HepG2 (cell line): ENCODE data around the gene TSSK2. TPM values are rescaled to one million over a fixed set of nuclear protein-coding genes. Genes with fewer than 3 reads are reported as not detected.

ENCODE experiments used
- ATAC-seq: fragments of 200-7000 bp; cut with Tn5 transposase; 3 replicates; pipeline ENCODE4 v1.9.1; 2020; ENCODE audit warnings: mild to moderate bottlenecking, moderate library complexity
- BruUV-seq: library from RNA; stranded (reverse); fragments of 400-500 nt; replicated peaks from 2 replicates; lab custom pipeline; 2021; lab: Mats Ljungman, UMichigan
- CTCF ChIA-PET: fragments of 300-600 bp; formaldehyde crosslinking; extraction: SDS; loops from one replicate; lab custom pipeline; 2021; ENCODE audit warnings: low total read pairs, inconsistent platforms, low intra/inter-chr PET ratio; lab: Yijun Ruan, JAX
- POLR2A ChIA-PET: fragments of 350-600 bp; sonication (Branson Sonifier 250); formaldehyde crosslinking; loops from one replicate; lab custom pipeline; 2020; ENCODE audit warnings: antibody characterized with exemption, inconsistent platforms; lab: Yijun Ruan, JAX
- DNase-seq: peaks from one replicate; pipeline ENCODE4 v3.0.0-alpha.2; 2015; ENCODE audit warnings: low spot score
- FAIRE-seq: peaks from 3 replicates; lab custom pipeline; 2011; peaks lifted over from hg19 to GRCh38; lab: Jason Lieb, UNC
- H2AFZ ChIP-seq: one replicate; pipeline ENCODE4 v1.6.1; 2011; ENCODE audit warnings: low read length, inconsistent platforms
- H3K27ac ChIP-seq: fragments of 300-600 bp; 3 replicates; pipeline ENCODE4 v1.8.0; 2011; ENCODE audit warnings: mixed run types, mild to moderate bottlenecking, mixed read lengths, low read length, inconsistent platforms; ENCODE audit not compliant: insufficient read depth; ENCODE audit errors: extremely low read length
- H3K27me3 ChIP-seq, 2 experiments: fragments of 200-600 bp in 1 of 2; 2 replicates in 1 of 2; 3 replicates in 1 of 2; pipeline versions ENCODE4 v1.6.0 to v1.8.0; 2011; ENCODE audit warnings: low read length in 2 of 2, mild to moderate bottlenecking in 2 of 2, moderate library complexity in 2 of 2, inconsistent platforms in 1 of 2; ENCODE audit not compliant: insufficient read depth in 2 of 2, control insufficient read depth in 1 of 2
- H3K36me3 ChIP-seq, 2 experiments: fragments of 200-600 bp in 1 of 2; replicated peaks in 1 of 2; 2 replicates in 1 of 2; 3 replicates in 1 of 2; pipeline versions ENCODE4 v1.5.1 to v1.8.0; 2011; ENCODE audit warnings: low read length in 2 of 2, inconsistent platforms in 1 of 2; ENCODE audit not compliant: insufficient read depth in 2 of 2, control insufficient read depth in 1 of 2
- H3K4me1 ChIP-seq: 2 replicates; pipeline ENCODE4 v1.5.1; 2012; ENCODE audit warnings: low read length, inconsistent platforms; ENCODE audit not compliant: insufficient read depth
- H3K4me2 ChIP-seq: 2 replicates; pipeline ENCODE4 v1.6.0; 2011; ENCODE audit warnings: low read depth, low read length, inconsistent platforms
- H3K4me3 ChIP-seq, 3 experiments: fragments of 200-600 bp in 1 of 3; sonication (generic), shearing (Covaris generic) in 1 of 3; replicated peaks in 1 of 3; 2 replicates each; pipeline ENCODE4 v1.5.1; 2011 to 2016; ENCODE audit warnings: low read length in 3 of 3, inconsistent platforms in 2 of 3, low read depth in 2 of 3, mild to moderate bottlenecking in 2 of 3, control low read depth in 1 of 3, mixed read lengths in 1 of 3; ENCODE audit not compliant: insufficient read depth in 1 of 3
- H3K79me2 ChIP-seq: one replicate; pipeline ENCODE4 v1.6.1; 2011; ENCODE audit warnings: low read length, inconsistent platforms; ENCODE audit not compliant: insufficient read depth
- H3K9ac ChIP-seq: 2 replicates; pipeline ENCODE4 v1.6.0; 2011; ENCODE audit warnings: mild to moderate bottlenecking, low read depth, low read length, inconsistent platforms; ENCODE audit not compliant: insufficient read depth
- H3K9me3 ChIP-seq: 2 replicates; pipeline ENCODE4 v1.5.1; 2012; ENCODE audit warnings: mild to moderate bottlenecking, low read length
- H4K20me1 ChIP-seq: 2 replicates; pipeline ENCODE4 v1.6.0; 2011; ENCODE audit warnings: inconsistent platforms, mild to moderate bottlenecking, low read length, moderate library complexity; ENCODE audit not compliant: insufficient read depth
- FOXO4 ChIP-seq: sonication (generic); formaldehyde crosslinking; conservative IDR thresholded peaks from 2 replicates; pipeline ENCODE4 v1.8.1; 2023; ENCODE audit warnings: missing genetic modification reagents
- GTF3A ChIP-seq: sonication (generic); formaldehyde crosslinking; conservative IDR thresholded peaks from 2 replicates; pipeline ENCODE4 v1.4.0; 2020; ENCODE audit warnings: mild to moderate bottlenecking, missing genetic modification reagents
- HMGA1 ChIP-seq: sonication (generic); formaldehyde crosslinking; conservative IDR thresholded peaks from 2 replicates; pipeline ENCODE4 v1.4.0; 2020; ENCODE audit warnings: missing genetic modification reagents
- MEF2D ChIP-seq: sonication (generic); formaldehyde crosslinking; IDR thresholded peaks from 2 replicates; pipeline ENCODE4 v1.5.1; 2020; ENCODE audit warnings: mild to moderate bottlenecking, missing genetic modification reagents
- SATB2 ChIP-seq: sonication (generic); formaldehyde crosslinking; IDR thresholded peaks from 2 replicates; pipeline ENCODE4 v1.5.0; 2020; ENCODE audit warnings: missing genetic modification reagents
- SMYD3 ChIP-seq: sonication (generic); formaldehyde crosslinking; IDR thresholded peaks from 2 replicates; pipeline ENCODE4 v1.8.1; 2023; ENCODE audit warnings: mild to moderate bottlenecking, missing genetic modification reagents
- SP5 ChIP-seq: IDR thresholded peaks from 2 replicates; pipeline ENCODE4 v1.6.1; 2016; ENCODE audit warnings: low read depth, borderline replicate concordance
- TEAD3 ChIP-seq: optimal IDR thresholded peaks from 2 replicates; pipeline ENCODE3; 2016; ENCODE audit warnings: borderline replicate concordance
- ZC3H13 ChIP-seq: sonication (generic); formaldehyde crosslinking; IDR thresholded peaks from 2 replicates; pipeline ENCODE4 v1.8.1; 2023; ENCODE audit warnings: mild to moderate bottlenecking, missing genetic modification reagents, moderate library complexity
- ZGPAT ChIP-seq: IDR thresholded peaks from 2 replicates; pipeline ENCODE4 v1.6.1; 2016; ENCODE audit warnings: mild to moderate bottlenecking
- ZKSCAN5 ChIP-seq: sonication (generic); formaldehyde crosslinking; IDR thresholded peaks from 2 replicates; pipeline ENCODE4 v1.5.1; 2020; ENCODE audit warnings: mild to moderate bottlenecking, missing genetic modification reagents
- ZNF326 ChIP-seq: sonication (generic); formaldehyde crosslinking; IDR thresholded peaks from 2 replicates; pipeline ENCODE4 v1.4.0; 2020; ENCODE audit warnings: missing genetic modification reagents, borderline replicate concordance
- ZNF383 ChIP-seq: sonication (generic); formaldehyde crosslinking; IDR thresholded peaks from 2 replicates; pipeline ENCODE4 v1.4.0; 2020; ENCODE audit warnings: missing genetic modification reagents, mild to moderate bottlenecking, borderline replicate concordance
- ZNF720 ChIP-seq: sonication (generic); formaldehyde crosslinking; IDR thresholded peaks from 2 replicates; pipeline ENCODE4 v1.4.0; 2020; ENCODE audit warnings: missing genetic modification reagents
- WGBS: methylation state at CpG from one replicate; pipeline ENCODE4 v1.1.6; 2017; ENCODE audit warnings: low lambda C conversion rate; 5-methylcytosine and 5-hydroxymethylcytosine counted together
- in situ Hi-C: cut with HindIII; loops from 2 replicates; pipeline ENCODE4 v1.10.0; 2017; ENCODE audit warnings: low pct_unique_long_range_greater_than_20kb; ENCODE audit not compliant: extremely low pct_ligation_motif_present
- intact Hi-C: fragments of 100-400 bp; cut with micrococcal nuclease; formaldehyde crosslinking; loops from one replicate; pipeline ENCODE4 v1.10.0; 2022; ENCODE audit not compliant: unreplicated experiment
- polyA plus RNA-seq, 8 experiments: library from polyadenylated mRNA; depleted of rRNA in 3 of 8; stranded (reverse) in 7 of 8; unstranded in 1 of 8; fragments of >200 nt; fragmentation: Illumina TruSeq in 4 of 8; extraction: Trizol in 4 of 8; gene quantifications; 2 replicates each; pipeline versions ENCODE4 v1.2.1 to v1.2.3, GENCODE V29; 2011 to 2016; ENCODE audit warnings: low read depth in 4 of 8, missing spikeins in 1 of 8, mixed read lengths in 1 of 8; ENCODE audit not compliant: insufficient read depth in 1 of 8
- total RNA-seq, 5 experiments: library from RNA; depleted of rRNA; stranded (reverse); fragments of >200 nt; fragmentation: Illumina TruSeq; extraction: Trizol; gene quantifications; 2 replicates each; pipeline ENCODE4 v1.2.3, GENCODE V29; 2016; ENCODE audit warnings: low read depth in 1 of 5
- TF ChIP-seq, protein P1 (sequence below): sonication (generic); formaldehyde crosslinking; IDR thresholded peaks from 2 replicates; pipeline ENCODE4 v1.5.0; 2020; ENCODE audit warnings: missing genetic modification reagents

Gene TSSK2
- total and polyA plus RNA-seq, 2 of the 13 experiments (the other 11 are each of a cell fraction or from before 2014, with no cell fraction given): not detected

GRCh38 chr22:19117111-19117512, 14.0 kb upstream of the TSSK2 start:
- CTCF ChIA-PET: no interaction called here
- Histone ChIP-seq H2AFZ (no peak overlapping the region), H3K9ac (no peak overlapping the region), H3K27me3 (no peaks in the 10 kb centered on the region; a peak in 2 of 5 replicates), H3K9me3 (no peaks in the 10 kb centered on the region), H4K20me1 (peaks cover 63% of the 10 kb centered on the region), H3K4me2 (no peak overlapping the region), H3K27ac (no peak overlapping the region), H3K36me3 (peaks cover 4 to 24% of the 10 kb centered on the region in 2 experiments; a peak in 4 of 5 replicates)
- no TSS peak for BruUV-seq
- intact Hi-C loops: no loop called here
- ATAC-seq: no peak
- POLR2A ChIA-PET: no interaction called here
- FAIRE-seq: no peak
- TF ChIP-seq ZNF720 (CRISPR knock-in tag) (no peak), TEAD3 (CRISPR knock-in tag) (no peak), ZGPAT (CRISPR knock-in tag) (no peak), MEF2D (CRISPR knock-in tag) (no peak), ZNF326 (CRISPR knock-in tag) (no peak), HMGA1 (CRISPR knock-in tag) (no peak), FOXO4 (CRISPR knock-in tag) (no peak), GTF3A (CRISPR knock-in tag) (no peak), SATB2 (CRISPR knock-in tag) (no peak), SMYD3 (no peak), ZC3H13 (CRISPR knock-in tag) (no peak), SP5 (no peak), ZKSCAN5 (CRISPR knock-in tag) (no peak), ZNF383 (CRISPR knock-in tag) (no peak)
- TF ChIP-seq, protein P1, sequence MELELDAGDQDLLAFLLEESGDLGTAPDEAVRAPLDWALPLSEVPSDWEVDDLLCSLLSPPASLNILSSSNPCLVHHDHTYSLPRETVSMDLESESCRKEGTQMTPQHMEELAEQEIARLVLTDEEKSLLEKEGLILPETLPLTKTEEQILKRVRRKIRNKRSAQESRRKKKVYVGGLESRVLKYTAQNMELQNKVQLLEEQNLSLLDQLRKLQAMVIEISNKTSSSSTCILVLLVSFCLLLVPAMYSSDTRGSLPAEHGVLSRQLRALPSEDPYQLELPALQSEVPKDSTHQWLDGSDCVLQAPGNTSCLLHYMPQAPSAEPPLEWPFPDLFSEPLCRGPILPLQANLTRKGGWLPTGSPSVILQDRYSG (CRISPR knock-in tag): no peak
- TF ChIP-seq, all 625 proteins: peak for 0
- Histone ChIP-seq H3K4me3 (no peak overlapping the region), H3K79me2 (peaks cover 80% of the 10 kb centered on the region), H3K4me1 (peaks cover 52% of the 10 kb centered on the region)
- no peak for DNase-seq
- WGBS: 94% methylated on average over 9 of the region's 9 CpGs
- in situ Hi-C loops: no loop called here
